ENCODE data around the gene KCNIP4.

Gene KCNIP4

DNA sequence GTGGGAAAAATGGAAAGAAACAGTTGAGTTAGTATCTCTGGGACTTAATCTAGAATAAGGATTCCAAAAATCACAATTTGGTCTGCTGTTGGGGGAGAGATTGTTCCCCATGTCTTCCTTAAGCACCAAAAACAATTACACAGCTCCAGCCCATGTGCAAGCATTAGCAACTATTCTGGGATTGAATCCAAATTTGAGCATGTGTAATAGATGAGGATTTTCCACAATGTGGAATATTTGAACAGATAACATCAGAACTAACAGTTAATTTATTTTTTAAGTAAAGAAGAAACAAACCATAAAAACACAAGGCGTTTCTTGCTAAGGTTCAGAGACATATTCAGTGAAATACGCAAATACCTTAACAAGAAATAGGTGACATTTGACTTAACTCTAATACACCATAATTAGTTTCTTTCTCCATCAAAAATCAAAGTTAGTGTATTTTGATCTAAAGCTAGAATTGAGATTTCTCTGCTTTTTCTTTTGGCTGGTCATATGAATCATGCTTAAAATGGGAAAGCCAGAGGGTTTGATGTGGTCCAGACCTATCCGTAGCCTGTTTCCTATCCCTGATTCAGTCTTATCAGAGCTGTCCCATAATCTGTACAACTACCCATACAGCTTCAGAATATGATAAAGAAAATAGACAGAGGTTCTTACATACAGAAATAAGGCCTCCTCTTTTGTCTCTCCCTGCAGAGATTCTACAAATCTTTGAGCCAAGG is 834.9 kb downstream of the KCNIP4 start:
- TF ChIP-seq, protein P1, sequence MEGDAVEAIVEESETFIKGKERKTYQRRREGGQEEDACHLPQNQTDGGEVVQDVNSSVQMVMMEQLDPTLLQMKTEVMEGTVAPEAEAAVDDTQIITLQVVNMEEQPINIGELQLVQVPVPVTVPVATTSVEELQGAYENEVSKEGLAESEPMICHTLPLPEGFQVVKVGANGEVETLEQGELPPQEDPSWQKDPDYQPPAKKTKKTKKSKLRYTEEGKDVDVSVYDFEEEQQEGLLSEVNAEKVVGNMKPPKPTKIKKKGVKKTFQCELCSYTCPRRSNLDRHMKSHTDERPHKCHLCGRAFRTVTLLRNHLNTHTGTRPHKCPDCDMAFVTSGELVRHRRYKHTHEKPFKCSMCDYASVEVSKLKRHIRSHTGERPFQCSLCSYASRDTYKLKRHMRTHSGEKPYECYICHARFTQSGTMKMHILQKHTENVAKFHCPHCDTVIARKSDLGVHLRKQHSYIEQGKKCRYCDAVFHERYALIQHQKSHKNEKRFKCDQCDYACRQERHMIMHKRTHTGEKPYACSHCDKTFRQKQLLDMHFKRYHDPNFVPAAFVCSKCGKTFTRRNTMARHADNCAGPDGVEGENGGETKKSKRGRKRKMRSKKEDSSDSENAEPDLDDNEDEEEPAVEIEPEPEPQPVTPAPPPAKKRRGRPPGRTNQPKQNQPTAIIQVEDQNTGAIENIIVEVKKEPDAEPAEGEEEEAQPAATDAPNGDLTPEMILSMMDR (IDR thresholded peaks at IDR 0.05; ENCODE audit: insufficient read depth, low read depth, low read length, missing control alignments): no peak
- no peak overlapping the region for H3K4me3 ChIP-seq (ENCODE audit: low read length)
- peak; percentile 16 for DNase-seq (ENCODE audit: low read depth)

DNA sequence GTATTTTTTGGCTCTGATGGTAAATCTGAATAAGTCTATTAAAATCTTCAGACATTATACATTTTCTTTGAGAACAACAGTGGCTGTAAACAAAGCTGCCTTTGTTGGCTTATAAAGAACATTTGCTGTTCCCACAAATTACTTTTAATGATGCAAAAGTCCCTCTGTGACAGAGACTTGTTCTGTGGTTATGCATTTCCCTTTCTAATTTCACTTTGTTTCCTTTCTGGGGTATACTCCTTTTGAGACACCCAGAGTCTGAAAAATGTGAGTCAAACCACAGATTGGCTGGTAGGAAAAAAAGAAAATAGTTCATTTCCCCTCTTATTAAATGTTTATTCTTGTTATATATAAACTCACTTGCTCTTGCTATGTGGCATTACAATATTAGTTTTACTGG is 845.9 kb downstream of the KCNIP4 start:
- H3K4me3 ChIP-seq (ENCODE audit: low read length): no peak overlapping the region
- TF ChIP-seq, protein P1 (IDR thresholded peaks at IDR 0.05; ENCODE audit: insufficient read depth, low read depth, low read length, missing control alignments): no peak
- no peak for DNase-seq (ENCODE audit: low read depth)

DNA sequence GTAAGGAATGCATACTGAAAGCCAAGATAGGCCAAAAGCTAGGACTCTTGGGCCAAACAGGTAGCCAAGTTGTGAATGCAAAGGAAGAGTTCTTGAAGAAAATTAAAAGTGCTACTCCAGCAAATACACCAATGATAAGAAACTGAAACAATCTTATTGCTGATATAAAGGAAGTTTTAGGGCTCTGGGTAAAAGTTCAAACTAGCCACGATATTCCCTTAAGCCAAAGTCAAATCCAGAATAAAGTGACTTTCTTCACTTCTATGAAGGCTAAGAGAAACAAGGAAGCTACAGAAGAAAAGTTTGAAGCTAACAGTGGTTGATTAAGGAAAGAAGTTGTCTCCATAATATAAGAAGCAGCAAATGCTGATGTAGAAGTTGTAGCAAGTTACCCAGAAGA is 850.7 kb downstream of the KCNIP4 start:
- DNase-seq (ENCODE audit: low read depth): no peak
- no peak overlapping the region for H3K4me3 ChIP-seq (ENCODE audit: low read length)

DNA sequence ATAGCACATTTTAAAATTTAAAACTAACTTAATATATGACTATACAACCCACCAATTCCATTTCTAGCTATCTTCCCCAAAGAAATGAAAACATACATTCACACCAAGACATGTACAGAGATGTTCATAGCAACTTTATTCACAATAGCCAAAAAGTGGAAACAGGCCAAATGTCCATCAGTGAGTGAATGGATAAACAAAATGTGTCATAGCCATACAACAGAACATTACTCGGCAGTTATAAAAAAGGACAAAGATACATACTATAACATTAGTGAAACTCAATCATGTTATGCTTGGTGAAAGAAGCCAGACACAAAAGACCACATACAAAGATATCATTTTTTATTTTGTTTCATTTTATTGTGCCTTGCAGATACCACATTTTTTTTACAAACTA is 851.5 kb downstream of the KCNIP4 start:
- peak; percentile 61 for DNase-seq (ENCODE audit: low read depth)

More for the DNA sequence above, 850.7 kb downstream of the KCNIP4 start:
- TF ChIP-seq, protein P1 (IDR thresholded peaks at IDR 0.05; ENCODE audit: insufficient read depth, low read depth, low read length, missing control alignments): no peak

DNA sequence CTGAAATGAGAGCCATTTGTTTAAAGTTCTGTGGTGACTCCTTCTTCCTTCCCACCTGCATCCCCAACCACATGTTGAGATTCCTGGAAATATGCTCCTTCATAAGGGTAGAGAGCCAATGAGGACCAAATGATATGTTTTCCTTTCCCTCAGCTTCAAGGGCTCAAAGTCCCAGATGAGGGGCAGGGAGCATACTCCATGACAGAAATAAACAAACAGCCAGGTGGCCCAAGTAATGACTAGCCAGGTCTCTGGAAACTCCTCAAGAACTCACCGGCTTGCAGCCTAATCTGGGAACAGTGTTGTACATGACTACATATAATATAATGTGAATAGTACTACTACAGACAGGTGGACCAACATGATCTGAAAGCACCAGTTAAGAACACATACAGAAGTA is 856.0 kb downstream of the KCNIP4 start:
- H3K4me3 ChIP-seq (ENCODE audit: low read length): no peak overlapping the region
- TF ChIP-seq, protein P1 (IDR thresholded peaks at IDR 0.05; ENCODE audit: insufficient read depth, low read depth, low read length, missing control alignments): no peak
- DNase-seq (ENCODE audit: low read depth): no peak

More for the DNA sequence above, 851.5 kb downstream of the KCNIP4 start:
- no peak overlapping the region for H3K4me3 ChIP-seq (ENCODE audit: low read length)
- TF ChIP-seq, protein P1 (IDR thresholded peaks at IDR 0.05; ENCODE audit: insufficient read depth, low read depth, low read length, missing control alignments): no peak

DNA sequence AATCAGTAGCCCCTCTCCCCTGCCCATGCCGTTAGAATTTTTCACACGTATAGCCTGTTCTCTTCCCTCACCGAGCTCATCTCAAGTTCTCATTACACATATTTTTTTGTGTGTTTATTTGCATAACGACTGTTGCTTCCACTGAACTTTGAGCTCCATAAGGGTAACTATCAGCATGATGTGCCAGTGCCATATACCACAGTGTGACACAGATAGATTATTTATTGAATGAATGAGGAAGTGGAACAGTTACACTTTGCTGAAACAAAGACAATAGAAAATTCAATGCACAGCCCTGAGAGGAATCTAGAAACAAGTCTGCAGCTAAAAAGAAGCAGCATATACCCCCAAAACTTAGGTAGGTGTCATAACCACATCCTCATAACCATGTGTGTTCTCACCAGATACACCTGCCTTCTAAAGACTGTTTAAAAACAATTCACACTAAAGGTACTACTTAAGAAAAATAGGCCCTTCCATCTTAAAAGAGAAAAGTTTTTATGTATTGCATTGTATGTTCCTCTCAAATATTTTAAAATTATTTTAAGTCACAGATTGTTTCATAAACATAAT is 858.4 kb downstream of the KCNIP4 start:
- TF ChIP-seq, protein P1 (IDR thresholded peaks at IDR 0.05; ENCODE audit: insufficient read depth, low read depth, low read length, missing control alignments): no peak
- no peak for DNase-seq (ENCODE audit: low read depth)
- no peak overlapping the region for H3K4me3 ChIP-seq (ENCODE audit: low read length)
